Measurements from ENCODE around the gene PIP5K1B.

The PIP5K1B gene

GRCh38 chr9:69001921-69002320 is 296.9 kb downstream of the PIP5K1B start:
- no peak for FAIRE-seq

DNA sequence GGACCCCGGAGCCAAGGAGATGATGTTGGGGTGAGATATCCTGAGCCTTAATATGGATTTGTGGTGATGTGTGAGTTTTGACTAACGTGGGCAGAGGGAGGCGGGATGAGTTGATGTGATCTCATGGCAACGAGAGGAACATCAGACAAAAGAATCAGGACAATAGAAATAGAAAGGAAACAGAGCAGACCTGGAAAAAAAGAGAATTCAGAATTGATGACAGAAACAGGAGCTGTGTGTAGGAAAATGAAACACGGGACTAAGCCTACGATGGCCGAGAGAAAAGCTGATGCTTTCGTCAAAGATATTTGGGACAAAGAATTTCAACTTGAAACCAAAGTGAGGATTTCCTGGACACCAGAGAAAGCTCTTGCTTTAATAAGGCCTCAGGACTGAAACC is 298.0 kb downstream of the PIP5K1B start:
- no peak for FAIRE-seq

- no peak for FAIRE-seq
Measured at GRCh38 chr9:69004836-69005235, 299.8 kb downstream of the PIP5K1B start.

DNA sequence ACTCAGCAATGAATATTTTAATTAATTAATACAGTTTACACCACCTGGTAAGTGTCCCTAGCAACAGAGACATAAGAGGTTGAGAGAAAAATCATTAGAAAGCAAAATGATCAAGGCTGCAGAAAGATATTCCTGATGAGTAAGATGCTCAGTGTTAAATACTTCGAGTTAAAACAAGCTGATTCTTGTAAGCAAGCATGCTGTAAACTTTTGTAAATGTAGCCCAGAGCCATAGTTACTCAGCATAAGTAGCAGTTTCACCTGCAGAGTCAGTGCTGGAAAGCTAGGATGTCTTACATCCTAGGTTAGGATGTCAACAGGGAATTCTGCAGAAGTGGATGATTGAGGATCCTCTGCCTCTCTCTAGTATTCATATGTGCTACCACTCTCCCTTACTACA is 304.7 kb downstream of the PIP5K1B start:
- no peak for FAIRE-seq

GRCh38 chr9:69012696-69013381 is 307.8 kb downstream of the PIP5K1B start:
- FAIRE-seq = no peak

DNA sequence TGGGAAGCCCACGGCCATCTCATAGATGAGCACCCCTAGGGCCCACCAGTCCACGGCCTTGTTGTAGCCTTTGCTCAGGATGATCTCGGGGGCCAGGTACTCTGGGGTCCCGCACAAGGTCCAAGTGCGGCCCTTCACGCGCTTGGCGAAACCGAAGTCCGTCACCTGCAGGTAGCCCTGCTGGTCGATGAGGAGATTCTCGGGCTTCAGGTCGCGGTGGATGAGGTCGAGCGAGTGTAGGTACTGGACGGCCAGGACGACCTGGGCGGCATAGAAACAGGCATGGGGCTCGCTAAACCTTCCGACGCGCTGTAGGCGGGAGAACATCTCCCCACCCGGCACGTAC is 308.3 kb downstream of the PIP5K1B start:
- FAIRE-seq = no peak

DNA sequence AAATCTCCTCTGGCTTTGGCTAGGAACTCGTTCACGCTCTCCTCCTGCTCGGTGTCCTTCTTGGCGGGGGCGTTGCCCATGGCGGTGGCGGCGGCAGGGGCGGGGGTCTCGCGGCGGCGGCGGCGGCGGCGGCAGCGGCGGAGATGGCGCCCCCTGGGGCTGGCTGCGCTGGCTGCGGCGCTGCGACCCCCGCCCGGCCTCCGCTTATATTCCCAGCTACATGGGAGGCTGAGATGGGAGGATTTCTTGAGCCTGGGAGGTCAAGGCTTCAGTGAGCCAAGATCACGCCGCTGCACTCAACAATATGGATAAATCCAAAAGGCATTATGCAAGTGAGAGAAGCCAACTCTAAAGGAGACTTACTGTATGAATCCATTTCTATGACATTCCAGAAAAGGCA is 309.0 kb downstream of the PIP5K1B start, which contains the start of gene PRKACG:
TSS of gene PRKACG (minus strand) at position 101 of the 400 bp plus-strand sequence. CDS start at position 80, 21 bp downstream.
- no peak for FAIRE-seq

- no peak for FAIRE-seq
Measured at GRCh38 chr9:69016191-69017096, 311.4 kb downstream of the PIP5K1B start.

GRCh38 chr9:69018737-69019136 is 313.7 kb downstream of the PIP5K1B start:
- FAIRE-seq = no peak

- FAIRE-seq = no peak
Measured at GRCh38 chr9:69019808-69020207, 314.8 kb downstream of the PIP5K1B start.

DNA sequence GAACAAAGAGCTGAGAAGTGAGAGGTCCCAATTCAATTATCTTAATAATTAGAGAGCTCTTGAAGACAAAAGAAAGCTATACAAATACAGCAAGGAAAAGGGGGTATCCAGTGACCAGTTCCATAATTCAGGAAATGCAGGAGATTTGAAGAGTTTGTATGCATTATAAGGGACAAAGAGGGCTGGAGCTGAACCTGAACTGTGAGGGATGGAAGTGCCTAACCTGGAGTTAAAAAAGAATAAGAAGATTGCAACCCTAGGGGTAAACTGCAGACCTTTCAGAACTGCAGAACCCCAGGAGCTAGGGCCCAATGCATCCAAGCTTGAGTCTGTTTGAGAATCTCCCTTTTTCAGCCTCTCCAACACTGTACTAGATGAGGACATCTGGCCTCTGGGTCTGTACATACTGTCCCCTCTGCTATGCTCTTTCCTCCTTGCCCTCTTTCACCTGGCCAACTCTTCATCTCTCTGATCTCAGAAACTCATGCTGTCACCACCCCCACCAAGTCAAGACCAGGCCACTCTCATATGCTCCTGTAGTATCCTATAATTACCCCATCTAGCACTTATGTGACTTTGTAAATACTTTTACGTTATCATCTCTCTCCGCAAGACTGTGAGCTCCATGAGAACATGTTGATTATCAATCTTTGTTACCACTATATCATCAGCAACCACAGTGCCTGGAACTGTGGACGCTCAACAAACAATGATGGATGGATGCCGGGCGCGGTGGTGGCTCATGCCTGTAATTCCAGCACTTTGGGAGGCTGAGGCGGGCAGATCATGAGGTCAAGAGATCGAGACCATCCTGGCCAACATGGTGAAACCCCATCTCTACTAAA is 315.5 kb downstream of the PIP5K1B start:
- no peak for FAIRE-seq

GRCh38 chr9:69023650-69024049 is 318.6 kb downstream of the PIP5K1B start:
- FAIRE-seq = no peak

DNA sequence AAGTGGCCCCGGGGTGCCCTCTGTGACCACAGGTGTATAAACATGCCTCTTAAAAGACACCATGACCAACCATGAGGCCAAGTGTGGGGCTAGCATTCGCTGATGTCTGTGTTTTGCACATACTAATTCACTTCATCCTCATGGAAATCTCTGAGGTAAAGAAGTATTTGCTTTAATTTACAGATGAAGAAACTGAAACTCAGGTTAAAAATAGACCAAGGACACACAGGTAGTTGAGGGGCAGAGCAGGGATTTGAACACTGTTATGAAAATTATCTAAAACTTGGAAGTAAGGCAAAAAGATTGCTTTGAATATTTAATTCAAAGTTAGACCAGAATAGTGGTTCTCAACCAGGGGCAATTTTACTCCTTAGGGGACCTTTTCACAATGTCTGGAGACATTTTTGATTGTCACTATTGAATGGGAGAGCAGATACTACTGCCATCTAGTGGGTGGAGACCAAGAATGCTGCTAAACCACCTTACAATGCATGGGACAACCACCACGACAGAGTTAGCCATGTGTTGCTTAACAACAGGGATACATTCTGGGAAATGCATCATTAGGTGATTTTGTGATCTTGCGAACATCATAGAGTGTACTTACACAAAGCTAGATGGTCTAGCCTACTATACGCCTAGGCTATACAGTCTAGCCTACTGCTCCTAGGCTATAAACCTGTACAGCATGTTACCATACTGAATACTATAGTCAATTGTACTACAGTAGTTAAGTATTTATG is 322.5 kb downstream of the PIP5K1B start:
- FAIRE-seq = peak; percentile 83

GRCh38 chr9:69028754-69029153 is 323.7 kb downstream of the PIP5K1B start:
- no peak for FAIRE-seq

DNA sequence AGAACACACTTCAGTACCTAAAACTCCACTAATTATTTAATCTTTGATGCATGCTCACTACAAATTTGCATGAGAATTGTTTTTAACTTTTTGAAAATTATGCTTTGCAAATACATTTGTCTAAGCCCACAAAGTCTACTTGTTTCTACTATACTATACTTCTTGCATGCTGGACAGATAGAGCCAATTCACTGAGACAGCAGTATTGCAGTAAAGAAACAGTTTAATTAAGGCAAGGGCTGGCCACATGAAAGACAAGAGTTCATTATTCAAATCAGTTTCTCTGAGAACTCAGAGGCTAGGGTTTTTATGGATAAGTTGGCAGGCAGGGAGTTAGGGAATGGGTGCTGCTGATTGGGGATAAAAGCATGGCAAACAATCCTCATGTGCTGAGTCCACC is 324.5 kb downstream of the PIP5K1B start:
- FAIRE-seq = no peak

DNA sequence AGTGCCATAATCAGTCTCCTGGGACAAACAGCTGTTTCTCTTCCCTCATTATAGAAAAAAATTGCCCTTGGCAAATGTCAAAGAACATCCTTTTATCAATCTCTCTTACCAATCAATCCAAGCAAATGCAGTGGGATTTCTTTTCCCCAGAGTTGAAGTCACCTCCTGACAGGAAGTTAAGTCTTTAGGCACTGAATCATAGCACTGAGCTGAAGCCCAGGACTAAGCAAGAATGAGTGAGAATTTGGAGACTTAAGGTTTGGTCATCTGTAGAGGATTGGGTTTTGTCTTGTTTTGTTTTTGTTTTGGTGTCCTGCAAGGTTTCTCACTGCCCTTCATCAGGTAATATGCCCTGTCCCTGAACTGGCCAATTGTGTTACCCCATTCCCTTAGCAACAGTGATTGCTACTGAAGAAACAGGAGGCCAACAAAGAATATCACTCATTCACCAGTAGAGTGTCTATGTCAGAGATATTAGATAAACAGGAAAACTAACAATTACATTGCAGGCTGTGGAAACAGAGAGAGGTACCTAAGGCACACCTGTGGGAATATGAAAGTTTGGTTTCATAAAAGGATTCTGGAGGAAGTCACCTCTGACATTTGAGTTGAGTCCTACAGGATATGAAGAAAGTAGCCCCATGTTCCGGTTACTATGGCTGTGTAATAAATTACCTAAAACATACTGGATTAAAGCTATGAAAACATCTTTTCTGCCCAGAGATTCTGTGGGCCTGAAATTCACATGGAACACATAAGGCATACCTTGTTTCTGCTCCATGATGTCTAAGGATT is 326.0 kb downstream of the PIP5K1B start:
- no peak for FAIRE-seq

DNA sequence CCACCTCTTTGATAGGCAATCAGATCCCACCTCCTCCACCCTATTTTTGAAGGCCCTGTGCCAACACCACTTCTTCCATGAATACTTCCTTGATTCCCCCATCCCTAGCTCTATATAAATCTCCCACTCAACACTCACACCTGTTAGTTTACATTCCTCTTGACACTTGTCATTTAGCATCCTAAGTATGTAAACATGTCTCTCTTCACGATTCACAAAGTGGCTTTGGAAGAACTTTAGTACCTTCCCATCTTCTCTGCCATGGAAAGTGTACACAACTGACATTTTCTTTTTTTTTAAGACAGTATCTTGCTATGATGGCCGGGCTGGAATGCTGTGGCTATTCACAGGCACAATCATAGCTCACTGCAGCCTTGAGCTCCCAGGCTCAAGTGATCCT is 329.0 kb downstream of the PIP5K1B start:
- no peak for FAIRE-seq

DNA sequence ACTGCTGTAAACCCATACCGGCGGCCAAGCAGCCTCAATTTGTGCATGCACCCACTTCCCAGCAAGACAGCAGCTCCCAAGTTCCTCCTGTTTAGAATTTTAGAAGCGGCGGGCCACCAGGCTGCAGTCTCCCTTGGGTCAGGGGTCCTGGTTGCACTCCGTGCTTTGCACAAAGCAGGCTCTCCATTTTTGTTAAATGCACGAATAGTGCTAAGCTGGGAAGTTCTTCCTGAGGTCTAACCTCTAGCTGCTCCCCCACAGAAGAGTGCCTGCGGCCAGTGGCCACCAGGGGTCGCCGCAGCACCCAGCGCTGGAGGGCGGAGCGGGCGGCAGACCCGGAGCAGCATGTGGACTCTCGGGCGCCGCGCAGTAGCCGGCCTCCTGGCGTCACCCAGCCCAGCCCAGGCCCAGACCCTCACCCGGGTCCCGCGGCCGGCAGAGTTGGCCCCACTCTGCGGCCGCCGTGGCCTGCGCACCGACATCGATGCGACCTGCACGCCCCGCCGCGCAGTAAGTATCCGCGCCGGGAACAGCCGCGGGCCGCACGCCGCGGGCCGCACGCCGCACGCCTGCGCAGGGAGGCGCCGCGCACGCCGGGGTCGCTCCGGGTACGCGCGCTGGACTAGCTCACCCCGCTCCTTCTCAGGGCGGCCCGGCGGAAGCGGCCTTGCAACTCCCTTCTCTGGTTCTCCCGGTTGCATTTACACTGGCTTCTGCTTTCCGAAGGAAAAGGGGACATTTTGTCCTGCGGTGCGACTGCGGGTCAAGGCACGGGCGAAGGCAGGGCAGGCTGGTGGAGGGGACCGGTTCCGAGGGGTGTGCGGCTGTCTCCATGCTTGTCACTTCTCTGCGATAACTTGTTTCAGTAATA is 330.6 kb downstream of the PIP5K1B start, which contains the start of gene FXN:
TSS of gene FXN (plus strand) at position 315 of the 871 bp plus-strand sequence. CDS start at position 346, 31 bp downstream.
- no peak for FAIRE-seq

GRCh38 chr9:69036309-69036708 is 331.3 kb downstream of the PIP5K1B start:
- no peak for FAIRE-seq

DNA sequence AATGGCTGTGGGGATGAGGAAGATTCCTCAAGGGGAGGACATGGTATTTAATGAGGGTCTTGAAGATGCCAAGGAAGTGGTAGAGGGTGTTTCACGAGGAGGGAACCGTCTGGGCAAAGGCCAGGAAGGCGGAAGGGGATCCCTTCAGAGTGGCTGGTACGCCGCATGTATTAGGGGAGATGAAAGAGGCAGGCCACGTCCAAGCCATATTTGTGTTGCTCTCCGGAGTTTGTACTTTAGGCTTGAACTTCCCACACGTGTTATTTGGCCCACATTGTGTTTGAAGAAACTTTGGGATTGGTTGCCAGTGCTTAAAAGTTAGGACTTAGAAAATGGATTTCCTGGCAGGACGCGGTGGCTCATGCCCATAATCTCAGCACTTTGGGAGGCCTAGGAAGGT is 331.8 kb downstream of the PIP5K1B start:
- no peak for FAIRE-seq

GRCh38 chr9:69040646-69041045 is 335.6 kb downstream of the PIP5K1B start:
- no peak for FAIRE-seq

Data from A204.1 (cell line).